Activated naive CD8-positive, alpha-beta T cell treated with anti-CD3 and anti-CD28 coated beads for 36 hours (primary cell): ENCODE data around the gene TAS2R20. TPM values are rescaled to one million over a fixed set of nuclear protein-coding genes. Genes with fewer than 3 reads are reported as not detected.
A peak's percentile ranks its signal among the peaks of the same experiment; 100 is the strongest.

ENCODE experiments used
- DNase-seq: peaks from one replicate; pipeline ENCODE4 v3.0.0; 2021
- H3K27ac Mint-ChIP-seq: one replicate; pipeline ENCODE4 v1.8.0; 2022; ENCODE audit warnings: mild to moderate bottlenecking, moderate library complexity, mixed read lengths
- H3K27me3 Mint-ChIP-seq: one replicate; pipeline ENCODE4 v1.8.0; 2022; ENCODE audit warnings: mild to moderate bottlenecking, mixed read lengths
- H3K36me3 Mint-ChIP-seq: one replicate; pipeline ENCODE4 v1.8.0; 2021; ENCODE audit warnings: mild to moderate bottlenecking, mixed read lengths
- H3K4me1 Mint-ChIP-seq: one replicate; pipeline ENCODE4 v1.8.0; 2021; ENCODE audit warnings: mixed read lengths
- H3K4me3 Mint-ChIP-seq: one replicate; pipeline ENCODE4 v1.8.0; 2022; ENCODE audit warnings: mild to moderate bottlenecking, moderate library complexity, mixed read lengths
- H3K9me3 Mint-ChIP-seq: one replicate; pipeline ENCODE4 v1.8.0; 2022; ENCODE audit warnings: mixed read lengths
- total RNA-seq, 2 experiments: library from RNA; stranded (reverse); gene quantifications; one replicate each; pipeline ENCODE4 v1.2.3, GENCODE V29; 2021

The TAS2R20 gene
- total RNA-seq, 2 experiments from 2014 or later, result 0.21 to 0.30 TPM

DNA sequence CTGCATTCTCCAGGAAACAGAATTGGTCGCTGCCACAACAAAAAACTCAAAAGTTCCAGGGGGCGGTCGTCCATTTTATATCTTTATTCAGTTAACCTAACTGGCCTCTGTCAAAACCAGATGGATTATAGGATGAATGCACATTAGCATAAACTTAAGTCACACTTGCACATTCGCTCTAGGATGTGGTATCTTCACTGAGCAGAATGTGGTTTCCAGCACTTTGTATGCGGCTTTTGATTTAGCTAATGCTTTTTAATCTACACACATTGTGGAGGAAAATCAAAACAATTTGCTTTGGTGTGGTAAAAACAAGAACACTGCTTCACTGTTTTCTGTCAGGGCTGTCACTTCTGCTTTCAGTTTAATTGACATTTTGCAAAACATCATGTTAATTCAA lies 15.9 kb downstream of the TAS2R20 start:
- H3K27me3 Mint-ChIP-seq, result peaks cover 4% of the 10 kb centered on the region
- no peaks in the 10 kb centered on the region for H3K9me3 Mint-ChIP-seq
- peak; percentile 26 for DNase-seq
- no peak overlapping the region for H3K27ac Mint-ChIP-seq
- H3K36me3 Mint-ChIP-seq, result peaks cover 10% of the 10 kb centered on the region
- peaks cover 27% of the 10 kb centered on the region for H3K4me1 Mint-ChIP-seq
- no peak overlapping the region for H3K4me3 Mint-ChIP-seq

GRCh38 chr12:10974965-10975364 lies 23.1 kb downstream of the TAS2R20 start:
- H3K9me3 Mint-ChIP-seq, result no peaks in the 10 kb centered on the region
- peaks cover 13% of the 10 kb centered on the region for H3K36me3 Mint-ChIP-seq
- no peak overlapping the region for H3K4me3 Mint-ChIP-seq

GRCh38 chr12:10968765-10969456 lies 29.2 kb downstream of the TAS2R20 start:
- no peak for DNase-seq
- H3K27me3 Mint-ChIP-seq, result no peaks in the 10 kb centered on the region
- H3K4me1 Mint-ChIP-seq, result peaks cover 3% of the 10 kb centered on the region
- H3K27ac Mint-ChIP-seq, result peak overlapping the region; percentile 56
- H3K9me3 Mint-ChIP-seq, result no peaks in the 10 kb centered on the region
- H3K4me3 Mint-ChIP-seq, result no peak overlapping the region
- H3K36me3 Mint-ChIP-seq, result peaks cover 19% of the 10 kb centered on the region

More at GRCh38 chr12:10974965-10975364, 23.1 kb downstream of the TAS2R20 start:
- H3K4me1 Mint-ChIP-seq, result peaks cover 7% of the 10 kb centered on the region
- no peak overlapping the region for H3K27ac Mint-ChIP-seq
- no peaks in the 10 kb centered on the region for H3K27me3 Mint-ChIP-seq
- no peak for DNase-seq

GRCh38 chr12:10967409-10967808 lies 30.7 kb downstream of the TAS2R20 start:
- no peak overlapping the region for H3K4me3 Mint-ChIP-seq
- DNase-seq, result no peak
- peaks cover 3% of the 10 kb centered on the region for H3K4me1 Mint-ChIP-seq

DNA sequence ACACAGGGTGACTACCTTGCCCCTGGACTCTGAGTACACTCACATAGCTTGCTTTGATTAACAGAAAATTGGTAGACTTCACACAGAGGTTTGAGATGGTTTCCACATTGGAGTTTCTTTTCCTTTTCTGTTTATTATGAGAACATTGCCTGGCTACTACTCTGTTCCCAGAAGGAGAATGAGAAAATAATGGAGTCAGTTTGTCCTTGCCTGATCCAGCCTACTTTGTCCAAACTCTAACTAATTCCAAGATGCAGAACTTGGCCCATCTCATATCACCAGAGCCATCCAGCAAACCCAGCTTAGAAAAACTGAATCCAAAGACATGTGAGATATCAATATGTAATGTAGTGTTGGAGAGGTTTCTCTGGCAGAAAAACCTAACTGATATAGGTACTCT lies 31.8 kb downstream of the TAS2R20 start:
- H3K36me3 Mint-ChIP-seq, result peaks cover 20% of the 10 kb centered on the region
- H3K27ac Mint-ChIP-seq, result no peak overlapping the region
- no peaks in the 10 kb centered on the region for H3K27me3 Mint-ChIP-seq
- no peaks in the 10 kb centered on the region for H3K9me3 Mint-ChIP-seq
- no peak for DNase-seq
- H3K4me1 Mint-ChIP-seq, result peaks cover 5% of the 10 kb centered on the region
- no peak overlapping the region for H3K4me3 Mint-ChIP-seq

More at GRCh38 chr12:10967409-10967808, 30.7 kb downstream of the TAS2R20 start:
- Mint-ChIP-seq H3K9me3 (no peaks in the 10 kb centered on the region), H3K27me3 (no peaks in the 10 kb centered on the region), H3K27ac (no peak overlapping the region), H3K36me3 (peaks cover 15% of the 10 kb centered on the region)

GRCh38 chr12:10965476-10965875 lies 32.6 kb downstream of the TAS2R20 start:
- Mint-ChIP-seq H3K9me3 (no peaks in the 10 kb centered on the region), H3K27ac (no peak overlapping the region), H3K4me1 (peaks cover 12% of the 10 kb centered on the region), H3K27me3 (no peaks in the 10 kb centered on the region), H3K36me3 (peaks cover 20% of the 10 kb centered on the region), H3K4me3 (no peak overlapping the region)
- DNase-seq, result no peak

DNA sequence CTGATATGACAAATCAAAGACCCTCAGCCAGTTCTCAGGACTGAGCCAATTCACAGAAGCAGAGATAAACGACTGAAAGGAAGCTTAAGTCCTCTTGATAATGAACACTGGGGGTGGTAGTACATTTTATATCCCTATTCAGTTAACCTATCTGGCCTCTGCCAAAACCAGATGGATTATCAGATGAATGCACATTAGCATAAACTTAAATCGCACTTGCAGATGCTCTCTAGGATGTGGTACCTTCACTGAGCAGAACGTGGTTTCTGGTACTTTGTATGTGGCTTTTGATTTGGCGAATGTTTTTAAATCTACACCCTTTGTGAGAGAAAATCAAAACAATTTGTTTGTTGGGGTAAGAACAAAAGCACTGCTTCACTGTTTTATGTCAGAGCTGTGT lies 37.9 kb downstream of the TAS2R20 start:
- Mint-ChIP-seq H3K27ac (no peak overlapping the region), H3K27me3 (no peaks in the 10 kb centered on the region), H3K4me1 (peaks cover 26% of the 10 kb centered on the region), H3K4me3 (no peak overlapping the region), H3K9me3 (peaks cover 14% of the 10 kb centered on the region), H3K36me3 (peaks cover 37% of the 10 kb centered on the region)
- DNase-seq, result no peak

- Mint-ChIP-seq H3K4me1 (peaks cover 26% of the 10 kb centered on the region), H3K4me3 (no peak overlapping the region), H3K36me3 (peaks cover 40% of the 10 kb centered on the region), H3K27ac (no peak overlapping the region), H3K27me3 (no peaks in the 10 kb centered on the region), H3K9me3 (peaks cover 17% of the 10 kb centered on the region)
- no peak for DNase-seq
These were observed 38.3 kb downstream of the TAS2R20 start for GRCh38 chr12:10959804-10960203.

- DNase-seq, result no peak
- Mint-ChIP-seq H3K27ac (no peak overlapping the region), H3K36me3 (peaks cover 49% of the 10 kb centered on the region), H3K9me3 (peaks cover 25% of the 10 kb centered on the region), H3K4me1 (peaks cover 32% of the 10 kb centered on the region), H3K4me3 (no peak overlapping the region), H3K27me3 (no peaks in the 10 kb centered on the region)
These were observed 40.4 kb downstream of the TAS2R20 start for GRCh38 chr12:10957741-10958140.

GRCh38 chr12:10956085-10956484 lies 42.0 kb downstream of the TAS2R20 start:
- Mint-ChIP-seq H3K9me3 (peaks cover 25% of the 10 kb centered on the region), H3K4me3 (no peak overlapping the region), H3K4me1 (peaks cover 28% of the 10 kb centered on the region), H3K27ac (no peak overlapping the region), H3K36me3 (peaks cover 47% of the 10 kb centered on the region), H3K27me3 (no peaks in the 10 kb centered on the region)
- no peak for DNase-seq

GRCh38 chr12:10952645-10953044 lies 45.5 kb downstream of the TAS2R20 start:
- no peak for DNase-seq
- H3K27me3 Mint-ChIP-seq, result no peaks in the 10 kb centered on the region
- H3K4me3 Mint-ChIP-seq, result no peak overlapping the region
- H3K27ac Mint-ChIP-seq, result no peak overlapping the region
- peaks cover 14% of the 10 kb centered on the region for H3K4me1 Mint-ChIP-seq
- peaks cover 35% of the 10 kb centered on the region for H3K9me3 Mint-ChIP-seq
- H3K36me3 Mint-ChIP-seq, result peaks cover 56% of the 10 kb centered on the region

Other genes with a start within 250 kb of the TAS2R20 start
- gene TAS2R7, start 195.7 kb downstream of the TAS2R20 start, total RNA-seq, result not detected
- gene TAS2R8, start 191.0 kb downstream of the TAS2R20 start, total RNA-seq, result not detected
- gene TAS2R9, start 188.1 kb downstream of the TAS2R20 start, total RNA-seq, result not detected
- gene TAS2R10, start 171.9 kb downstream of the TAS2R20 start, total RNA-seq, result not detected
- gene PRR4, start 148.8 kb downstream of the TAS2R20 start, total RNA-seq, result 1 to 10 TPM; 1.3 to 1.4 TPM
- gene PRH1, start 114.0 kb downstream of the TAS2R20 start, total RNA-seq, result 1 to 10 TPM; 6.3 to 7.3 TPM
- under 1 TPM; 0.12 to 0.16 TPM for gene TAS2R13, start 88.7 kb downstream of the TAS2R20 start, total RNA-seq
- gene PRH2, start 69.1 kb downstream of the TAS2R20 start, total RNA-seq, result not detected
- gene TAS2R14, start 59.0 kb downstream of the TAS2R20 start, total RNA-seq, result under 1 TPM; 0.64 to 0.68 TPM
- gene TAS2R50, start 11.4 kb downstream of the TAS2R20 start, total RNA-seq, result under 1 TPM; 0.36 to 0.37 TPM
- gene TAS2R19, start 24.3 kb upstream of the TAS2R20 start, total RNA-seq, result under 1 TPM; 0.50 to 0.89 TPM
- gene TAS2R31, start 33.1 kb upstream of the TAS2R20 start, total RNA-seq, result under 1 TPM; 0.58 to 0.86 TPM
- gene TAS2R46, start 64.0 kb upstream of the TAS2R20 start, total RNA-seq, result under 1 TPM; 0.39 to 0.48 TPM
- gene TAS2R43, start 94.0 kb upstream of the TAS2R20 start, total RNA-seq, result under 1 TPM; 0.29 to 0.36 TPM
- gene TAS2R30, start 136.3 kb upstream of the TAS2R20 start, total RNA-seq, result under 1 TPM; 0.86 to 0.97 TPM
- gene SMIM10L1, start 172.9 kb upstream of the TAS2R20 start, total RNA-seq, result 1 to 10 TPM; 8.7 to 9.0 TPM
- not detected for gene TAS2R42, start 188.6 kb upstream of the TAS2R20 start, total RNA-seq